Measurements from ENCODE around the gene PARP9.

PARP9 gene

GRCh38 chr3:122559906-122560305 lies 4.2 kb downstream of the PARP9 start:
- H3K27ac ChIP-seq = no peak overlapping the region
- TF ChIP-seq CTCF (conservative IDR thresholded peaks at IDR 0.05) = no peak
- TF ChIP-seq ZFX (IDR thresholded peaks at IDR 0.05) = no peak

GRCh38 chr3:122558605-122559004 lies 5.5 kb downstream of the PARP9 start:
- no peak overlapping the region for H3K27ac ChIP-seq
- TF ChIP-seq CTCF (conservative IDR thresholded peaks at IDR 0.05) (no peak), ZFX (IDR thresholded peaks at IDR 0.05) (no peak)

GRCh38 chr3:122557356-122557755 lies 6.7 kb downstream of the PARP9 start:
- TF ChIP-seq ZFX (IDR thresholded peaks at IDR 0.05) = no peak
- TF ChIP-seq CTCF (conservative IDR thresholded peaks at IDR 0.05) = no peak
- no peak overlapping the region for H3K27ac ChIP-seq

- no peak for TF ChIP-seq CTCF (conservative IDR thresholded peaks at IDR 0.05)
- TF ChIP-seq ZFX (IDR thresholded peaks at IDR 0.05) = no peak
- no peak overlapping the region for H3K27ac ChIP-seq
Observed at GRCh38 chr3:122555275-122556071, 8.6 kb downstream of the PARP9 start.

GRCh38 chr3:122553171-122553570 lies 10.9 kb downstream of the PARP9 start:
- no peak for TF ChIP-seq ZFX (IDR thresholded peaks at IDR 0.05)
- TF ChIP-seq CTCF (conservative IDR thresholded peaks at IDR 0.05) = no peak
- no peak overlapping the region for H3K27ac ChIP-seq

- H3K27ac ChIP-seq = no peak overlapping the region
Observed at GRCh38 chr3:122548619-122549018, 15.5 kb downstream of the PARP9 start.

More at GRCh38 chr3:122548619-122549018, 15.5 kb downstream of the PARP9 start:
- TF ChIP-seq CTCF (conservative IDR thresholded peaks at IDR 0.05) = no peak
